GM12874 (cell line): ENCODE data around the gene DPP4.

ENCODE experiments used
- CTCF ChIP-seq: IDR thresholded peaks from 2 replicates; pipeline ENCODE4 v1.5.1; 2011; ENCODE audit warnings: low read depth, mild to moderate bottlenecking, control low read depth, low read length, moderate library complexity; ENCODE audit not compliant: insufficient read depth

DPP4 gene

GRCh38 chr2:162073888-162074631, at the start of gene DPP4:
TSS of gene DPP4 (minus strand) at chr2:162074215. CDS start at chr2:162073981, 234 bp downstream.
- peak; percentile 26; the same call in 1 of the 2 replicates for TF ChIP-seq CTCF

- no peak for TF ChIP-seq CTCF
These were observed 44.4 kb upstream of the DPP4 start for GRCh38 chr2:162118166-162119031.

- TF ChIP-seq CTCF: no peak
These were observed 42.3 kb upstream of the DPP4 start for GRCh38 chr2:162116352-162116751.

- no peak for TF ChIP-seq CTCF
These were observed 41.1 kb upstream of the DPP4 start for GRCh38 chr2:162115076-162115475.

DNA sequence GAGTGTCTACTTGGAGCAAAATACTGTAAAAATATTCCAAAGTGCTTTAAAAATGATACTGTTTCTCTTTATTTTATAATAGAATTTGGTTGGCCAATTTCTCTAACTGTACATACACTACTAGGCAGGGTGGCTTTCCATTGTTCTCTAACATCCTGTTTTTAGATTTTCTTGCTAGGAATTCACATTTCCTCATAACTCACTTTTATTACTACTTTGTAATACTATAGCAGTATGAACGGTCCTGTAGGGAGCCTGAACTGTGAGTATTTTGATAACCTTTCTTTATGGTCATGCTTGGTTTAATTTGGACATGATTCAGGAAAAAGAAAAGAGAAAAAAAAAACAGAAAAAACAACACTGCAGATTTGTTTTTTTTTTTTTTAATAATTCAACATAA, 40.3 kb upstream of the DPP4 start:
- no peak for TF ChIP-seq CTCF

DNA sequence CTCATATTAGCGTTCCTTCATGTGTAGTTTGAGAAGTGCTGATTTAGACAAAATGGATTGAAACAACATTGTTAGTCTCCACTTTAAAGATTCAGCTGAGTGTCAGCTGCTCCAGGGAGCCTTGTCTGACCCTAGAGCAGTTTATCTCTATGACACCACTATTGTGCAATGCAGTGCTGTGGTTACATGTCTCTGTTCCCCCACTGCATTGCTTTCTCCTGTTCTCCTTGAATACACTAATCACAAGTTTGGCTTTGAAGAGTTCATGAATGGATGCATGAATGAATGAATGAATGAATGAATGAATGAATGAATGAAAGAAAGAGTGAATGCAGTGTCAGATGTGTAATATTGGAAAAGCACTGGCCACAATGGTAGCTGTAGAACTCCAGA, 39.8 kb upstream of the DPP4 start:
- no peak for TF ChIP-seq CTCF

GRCh38 chr2:162113088-162113775, 39.2 kb upstream of the DPP4 start:
- no peak for TF ChIP-seq CTCF
